IMR-90 (cell line): ENCODE data around the gene STAG1.

ENCODE experiments used
- BHLHE40 ChIP-seq: fragments of 150-350 bp; IDR thresholded peaks from 2 replicates; pipeline ENCODE4 v1.6.1; 2016; ENCODE audit warnings: mild to moderate bottlenecking, low read depth, low read length
- CEBPB ChIP-seq: IDR thresholded peaks from 2 replicates; pipeline ENCODE4 v1.6.1; 2012; ENCODE audit warnings: low read depth, low read length, improper control_type of control experiment
- POLR2A ChIP-seq: IDR thresholded peaks from 2 replicates; pipeline ENCODE4 v1.6.1; 2012; ENCODE audit warnings: mild to moderate bottlenecking, low read depth, low read length
- SMC3 ChIP-seq: fragments of 150-350 bp; IDR thresholded peaks from 2 replicates; pipeline ENCODE4 v1.6.1; 2016; ENCODE audit warnings: low read depth, mild to moderate bottlenecking, antibody characterized with exemption, low read length, moderate library complexity

- no peak for TF ChIP-seq SMC3
- TF ChIP-seq BHLHE40, result no peak
- TF ChIP-seq POLR2A, result no peak
- TF ChIP-seq CEBPB, result no peak
These were observed 307.6 kb downstream of the STAG1 start for GRCh38 chr3:136444581-136444980.
